ENCODE results near the gene SCGN. TPM values are rescaled to one million over a fixed set of nuclear protein-coding genes. Genes with fewer than 3 reads are reported as not detected.

SCGN gene
- total RNA-seq, 1 experiment from 2014 or later, result not detected

DNA sequence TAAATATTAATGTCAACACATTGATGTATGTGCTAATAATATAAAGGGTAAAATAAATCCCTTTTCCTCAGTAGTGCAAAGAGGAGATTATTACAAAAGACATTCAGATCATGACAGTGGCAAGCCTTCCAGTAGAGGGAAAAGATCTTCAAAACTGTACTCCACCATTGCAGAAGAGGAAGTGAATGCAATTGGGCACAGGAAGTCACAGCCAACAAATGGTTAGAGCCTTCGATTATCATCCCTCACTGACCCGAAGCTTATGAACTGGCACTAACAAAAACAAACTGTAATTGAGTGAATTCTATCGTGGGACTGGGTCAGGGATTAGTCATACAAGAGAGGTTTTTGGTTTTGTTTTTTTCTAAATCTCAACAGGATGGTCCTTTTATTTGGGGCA is 39.3 kb upstream of the SCGN start (continued):
- TF ChIP-seq, protein P1, sequence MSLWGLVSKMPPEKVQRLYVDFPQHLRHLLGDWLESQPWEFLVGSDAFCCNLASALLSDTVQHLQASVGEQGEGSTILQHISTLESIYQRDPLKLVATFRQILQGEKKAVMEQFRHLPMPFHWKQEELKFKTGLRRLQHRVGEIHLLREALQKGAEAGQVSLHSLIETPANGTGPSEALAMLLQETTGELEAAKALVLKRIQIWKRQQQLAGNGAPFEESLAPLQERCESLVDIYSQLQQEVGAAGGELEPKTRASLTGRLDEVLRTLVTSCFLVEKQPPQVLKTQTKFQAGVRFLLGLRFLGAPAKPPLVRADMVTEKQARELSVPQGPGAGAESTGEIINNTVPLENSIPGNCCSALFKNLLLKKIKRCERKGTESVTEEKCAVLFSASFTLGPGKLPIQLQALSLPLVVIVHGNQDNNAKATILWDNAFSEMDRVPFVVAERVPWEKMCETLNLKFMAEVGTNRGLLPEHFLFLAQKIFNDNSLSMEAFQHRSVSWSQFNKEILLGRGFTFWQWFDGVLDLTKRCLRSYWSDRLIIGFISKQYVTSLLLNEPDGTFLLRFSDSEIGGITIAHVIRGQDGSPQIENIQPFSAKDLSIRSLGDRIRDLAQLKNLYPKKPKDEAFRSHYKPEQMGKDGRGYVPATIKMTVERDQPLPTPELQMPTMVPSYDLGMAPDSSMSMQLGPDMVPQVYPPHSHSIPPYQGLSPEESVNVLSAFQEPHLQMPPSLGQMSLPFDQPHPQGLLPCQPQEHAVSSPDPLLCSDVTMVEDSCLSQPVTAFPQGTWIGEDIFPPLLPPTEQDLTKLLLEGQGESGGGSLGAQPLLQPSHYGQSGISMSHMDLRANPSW (CRISPR knock-in tag; conservative IDR thresholded peaks at IDR 0.05; ENCODE audit: low read depth), result no peak
- no peak for TF ChIP-seq ZNF396 (CRISPR knock-in tag; IDR thresholded peaks at IDR 0.05; ENCODE audit: borderline replicate concordance)
- no peak for TF ChIP-seq TEAD1 (CRISPR knock-in tag; IDR thresholded peaks at IDR 0.05)
- TF ChIP-seq ZNF138 (CRISPR knock-in tag; conservative IDR thresholded peaks at IDR 0.05), result no peak
- TF ChIP-seq CREB1 (CRISPR knock-in tag; IDR thresholded peaks at IDR 0.05), result no peak
- no peak for TF ChIP-seq HMGXB4 (CRISPR knock-in tag; IDR thresholded peaks at IDR 0.05)
- TF ChIP-seq ZNF671 (CRISPR knock-in tag; IDR thresholded peaks at IDR 0.05), result no peak
- TF ChIP-seq NFYB (CRISPR knock-in tag; conservative IDR thresholded peaks at IDR 0.05; ENCODE audit: low read depth), result no peak

GRCh38 chr6:25613415-25613814 is 38.6 kb upstream of the SCGN start:
- Mint-ChIP-seq H3K27me3 (ENCODE audit: low read depth) (no peaks in the 10 kb centered on the region), H3K4me1 (no peaks in the 10 kb centered on the region), H3K4me3 (no peak overlapping the region), H3K27ac (no peak overlapping the region), H3K36me3 (peaks cover 4% of the 10 kb centered on the region), H3K9me3 (no peaks in the 10 kb centered on the region)
- ATAC-seq (no peak), DNase-seq (ENCODE audit: low spot score) (no peak)
- TF ChIP-seq ATF6 (CRISPR knock-in tag; IDR thresholded peaks at IDR 0.05) (no peak), RELA (CRISPR knock-in tag; IDR thresholded peaks at IDR 0.05; ENCODE audit: borderline replicate concordance) (no peak), MAX (CRISPR knock-in tag; IDR thresholded peaks at IDR 0.05) (no peak), CREM (CRISPR knock-in tag; IDR thresholded peaks at IDR 0.05) (no peak), SMAD4 (CRISPR knock-in tag; IDR thresholded peaks at IDR 0.05) (no peak), CBFB (CRISPR knock-in tag; IDR thresholded peaks at IDR 0.05; ENCODE audit: low read depth) (no peak), GABPB1 (CRISPR knock-in tag; IDR thresholded peaks at IDR 0.05) (no peak), RORB (CRISPR knock-in tag; IDR thresholded peaks at IDR 0.05) (no peak), ZNF423 (CRISPR knock-in tag; IDR thresholded peaks at IDR 0.05) (no peak), ZNF671 (CRISPR knock-in tag; IDR thresholded peaks at IDR 0.05) (no peak), NR2C2 (CRISPR knock-in tag; IDR thresholded peaks at IDR 0.05) (no peak), HMGA2 (CRISPR knock-in tag; IDR thresholded peaks at IDR 0.05) (no peak)
- TF ChIP-seq, protein P2, sequence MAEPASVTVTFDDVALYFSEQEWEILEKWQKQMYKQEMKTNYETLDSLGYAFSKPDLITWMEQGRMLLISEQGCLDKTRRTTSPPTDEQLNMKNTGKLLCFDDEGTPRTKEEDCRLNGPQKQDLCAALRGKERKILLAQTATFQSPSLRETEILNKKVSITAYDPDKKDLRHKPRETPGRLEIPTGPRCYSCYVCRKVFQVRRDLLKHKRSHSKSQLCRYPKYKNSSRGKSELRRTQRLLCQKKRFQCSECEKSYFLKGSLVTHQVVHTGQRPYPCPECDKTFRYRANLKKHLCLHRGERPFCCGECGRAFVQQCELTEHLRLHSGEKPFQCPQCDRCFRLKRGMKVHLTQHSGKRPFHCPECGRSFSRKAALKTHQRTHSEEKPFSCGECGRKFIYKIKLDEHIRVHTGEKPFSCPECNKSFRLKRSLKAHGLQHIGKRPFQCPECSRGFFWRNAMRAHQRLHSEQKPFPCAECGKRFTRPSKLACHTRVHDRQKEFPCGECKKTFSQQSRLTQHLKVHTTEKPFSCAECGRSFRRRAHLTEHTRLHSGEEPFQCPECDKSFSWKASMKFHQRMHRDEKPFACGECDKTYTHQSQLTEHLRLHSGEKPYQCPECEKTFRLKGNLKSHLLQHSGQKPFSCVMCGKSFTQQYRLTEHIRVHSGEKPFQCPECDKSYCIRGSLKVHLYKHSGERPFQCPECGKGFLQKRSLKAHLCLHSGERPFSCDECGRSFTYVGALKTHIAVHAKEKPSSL (CRISPR knock-in tag; conservative IDR thresholded peaks at IDR 0.05), result no peak
- TF ChIP-seq, protein P1 (CRISPR knock-in tag; conservative IDR thresholded peaks at IDR 0.05; ENCODE audit: low read depth), result no peak
- POLR2A ChIA-PET, result interaction anchor here (0.7 kb wide), 1 partner anchor 49 kb away, joined by 3 read pairs; no protein-coding TSS in a partner anchor
- CTCF ChIA-PET, result no interaction called here
